GM18507 (cell line): ENCODE data around the gene PERP.
"Not testable (repeated sequence)": the region's sequence is repeated elsewhere in the genome, so short reads cannot be mapped to it uniquely, and the experiment has no call there.

Experiments used
- DNase-seq: peaks from one replicate; pipeline ENCODE4 v3.0.0; 2011; ENCODE audit warnings: low read depth; ENCODE audit not compliant: insufficient read length; ENCODE audit errors: extremely low spot score
- FAIRE-seq: peaks from 2 replicates; lab custom pipeline; 2011; peaks lifted over from hg19 to GRCh38; lab: Jason Lieb, UNC

The PERP gene

GRCh38 chr6:138107078-138107751 lies at the start of gene PERP:
TSS of gene PERP (minus strand) at chr6:138107419. CDS start at chr6:138107340, 79 bp downstream.
- DNase-seq, result no peak
- FAIRE-seq, result no peak

- DNase-seq (no peak), FAIRE-seq (no peak)
These were observed 48.2 kb upstream of the PERP start for GRCh38 chr6:138155443-138155842.

GRCh38 chr6:138146544-138146943 lies 39.3 kb upstream of the PERP start:
- FAIRE-seq, result no peak
- no peak for DNase-seq

- peak; percentile 45 for FAIRE-seq
- DNase-seq, result no peak
These were observed 38.2 kb upstream of the PERP start for GRCh38 chr6:138145402-138145801.

GRCh38 chr6:138142806-138143205 lies 35.6 kb upstream of the PERP start:
- DNase-seq (no peak), FAIRE-seq (no peak)

GRCh38 chr6:138129190-138129589 lies 22.0 kb upstream of the PERP start:
- FAIRE-seq (no peak), DNase-seq (no peak)

- DNase-seq, result no peak
- FAIRE-seq, result no peak
These were observed 20.9 kb upstream of the PERP start for GRCh38 chr6:138128096-138128495.

- DNase-seq, result no peak
These were observed 16.9 kb upstream of the PERP start for GRCh38 chr6:138124096-138124495.

GRCh38 chr6:138119976-138120375 lies 12.8 kb upstream of the PERP start:
- DNase-seq (no peak), FAIRE-seq (no peak)

More at GRCh38 chr6:138124096-138124495, 16.9 kb upstream of the PERP start:
- no peak for FAIRE-seq

- not testable (repeated sequence) for FAIRE-seq
These were observed 12.0 kb upstream of the PERP start for GRCh38 chr6:138119229-138119628.

GRCh38 chr6:138117376-138117914 lies 10.2 kb upstream of the PERP start:
- no peak for DNase-seq
- FAIRE-seq, result no peak

More at GRCh38 chr6:138119229-138119628, 12.0 kb upstream of the PERP start:
- DNase-seq, result not testable (repeated sequence)

- FAIRE-seq (no peak), DNase-seq (no peak)
These were observed 9.4 kb upstream of the PERP start for GRCh38 chr6:138116661-138116999.

- FAIRE-seq (peak; percentile 86), DNase-seq (peak; percentile 44)
These were observed 8.8 kb upstream of the PERP start for GRCh38 chr6:138115877-138116660.

GRCh38 chr6:138115201-138115600 lies 8.0 kb upstream of the PERP start:
- no peak for FAIRE-seq

GRCh38 chr6:138113588-138114210 lies 6.5 kb upstream of the PERP start:
- no peak for FAIRE-seq
- no peak for DNase-seq

More at GRCh38 chr6:138115201-138115600, 8.0 kb upstream of the PERP start:
- no peak for DNase-seq

GRCh38 chr6:138110229-138110628 lies 3.0 kb upstream of the PERP start:
- FAIRE-seq, result no peak

GRCh38 chr6:138109042-138109997 lies 2.1 kb upstream of the PERP start:
- DNase-seq, result no peak
- FAIRE-seq, result peak; percentile 82

More at GRCh38 chr6:138110229-138110628, 3.0 kb upstream of the PERP start:
- no peak for DNase-seq

- FAIRE-seq, result no peak
- no peak for DNase-seq
These were observed 753 bp upstream of the PERP start for GRCh38 chr6:138107752-138108592.
